GM10248 (cell line): ENCODE measurements around the gene NELL2.

Source experiments
- CTCF ChIA-PET: fragments of 300-600 bp; sonication (Branson Sonifier 250); formaldehyde crosslinking; extraction: SDS; loops from one replicate; lab custom pipeline; 2021; ENCODE audit warnings: antibody characterized with exemption; lab: Yijun Ruan, JAX
- POLR2A ChIA-PET: fragments of 350-650 bp; sonication (Branson Sonifier 250); formaldehyde crosslinking; extraction: SDS; loops from one replicate; lab custom pipeline; 2020; ENCODE audit warnings: antibody characterized with exemption; lab: Yijun Ruan, JAX
- DNase-seq: peaks from one replicate; pipeline ENCODE4 v3.0.0; 2012; ENCODE audit errors: extremely low spot score
- TF ChIP-seq, protein P1 (sequence below): IDR thresholded peaks from 2 replicates; pipeline ENCODE4 v1.5.1; 2012; ENCODE audit warnings: mild to moderate bottlenecking, low read depth; ENCODE audit errors: extremely low read depth, missing control alignments, control extremely low read depth

The NELL2 gene

DNA sequence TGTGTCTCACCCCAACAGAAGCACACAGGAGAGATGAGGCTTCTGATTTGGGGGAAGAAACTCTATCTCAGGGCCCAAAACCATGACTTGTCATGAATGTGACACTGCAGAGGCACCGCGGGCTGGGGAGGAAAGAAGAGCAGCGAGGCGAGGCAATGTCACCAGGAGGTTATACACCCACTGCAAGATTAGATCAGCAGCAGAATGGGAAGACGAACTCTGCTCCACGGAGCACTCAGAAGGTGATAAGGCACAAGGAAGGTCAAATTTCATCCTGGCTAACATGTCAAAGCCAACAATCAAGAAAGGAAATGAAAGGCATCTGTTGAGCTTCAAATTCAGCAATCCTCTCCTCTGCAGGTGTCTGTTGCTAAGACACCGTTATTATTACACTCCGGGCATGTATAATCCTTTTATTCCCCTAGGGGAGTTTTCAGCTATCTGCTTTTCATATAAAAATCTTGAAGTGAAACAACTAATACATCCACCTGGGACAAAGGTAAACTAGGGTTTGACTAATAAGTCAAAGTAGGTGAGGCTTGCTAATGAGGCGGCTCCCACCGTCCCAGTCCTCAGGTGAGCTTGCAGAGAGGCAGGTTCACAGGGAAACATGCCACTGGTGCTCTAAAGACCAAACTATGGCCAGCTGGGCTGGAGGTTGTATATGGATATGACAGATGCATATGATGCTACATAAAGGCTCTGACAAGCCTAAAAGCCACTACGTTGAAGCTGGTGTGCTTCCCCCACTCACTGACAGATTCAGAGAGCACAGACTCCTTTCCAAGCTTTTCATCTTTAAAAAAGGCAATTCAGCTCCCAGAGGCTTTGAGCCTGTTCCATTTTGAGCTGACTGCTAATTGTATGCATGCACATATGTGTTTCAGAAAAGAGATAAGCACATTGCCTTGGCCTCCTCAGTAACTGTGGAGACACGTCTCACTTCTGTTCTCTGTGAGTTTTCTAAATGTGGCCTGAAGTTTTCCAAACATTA, 221.2 kb downstream of the NELL2 start:
- ChIA-PET CTCF (interaction anchor here (0.9 kb wide), 1 partner anchor 10 kb away, joined by 3 read pairs; no protein-coding TSS in a partner anchor), POLR2A (no interaction called here)

DNA sequence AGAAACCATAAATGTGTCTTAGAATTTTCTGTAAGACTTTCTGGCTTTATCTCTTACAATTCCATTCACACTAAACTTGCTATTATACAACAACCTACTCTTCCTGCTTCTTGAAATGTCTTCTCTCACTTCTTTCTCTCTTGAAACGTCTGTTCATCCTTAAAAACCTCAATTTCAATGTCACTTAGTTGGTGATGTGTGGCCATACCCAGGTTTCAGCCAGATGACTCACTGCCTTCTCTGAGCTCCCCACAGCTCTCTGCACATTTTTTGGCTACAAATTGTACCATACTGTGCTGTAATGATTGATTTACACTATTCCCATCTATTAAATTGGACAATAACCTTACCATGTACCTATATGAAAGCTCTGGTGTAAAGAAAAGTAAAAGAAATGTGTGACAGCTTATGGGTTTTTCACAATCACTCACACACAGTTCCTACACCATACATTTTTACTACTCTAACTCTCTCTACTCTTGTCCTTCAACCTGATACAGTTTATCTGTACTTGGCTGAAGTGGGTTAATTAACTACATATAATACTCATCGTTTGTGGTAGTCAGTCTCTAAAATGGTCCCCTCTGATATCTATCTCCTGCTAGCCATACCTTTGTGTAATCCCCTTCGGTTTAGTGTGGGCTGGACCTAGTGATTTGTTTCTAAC, 222.1 kb downstream of the NELL2 start:
- DNase-seq = no peak
- CTCF ChIA-PET = no interaction called here
- TF ChIP-seq, protein P1, sequence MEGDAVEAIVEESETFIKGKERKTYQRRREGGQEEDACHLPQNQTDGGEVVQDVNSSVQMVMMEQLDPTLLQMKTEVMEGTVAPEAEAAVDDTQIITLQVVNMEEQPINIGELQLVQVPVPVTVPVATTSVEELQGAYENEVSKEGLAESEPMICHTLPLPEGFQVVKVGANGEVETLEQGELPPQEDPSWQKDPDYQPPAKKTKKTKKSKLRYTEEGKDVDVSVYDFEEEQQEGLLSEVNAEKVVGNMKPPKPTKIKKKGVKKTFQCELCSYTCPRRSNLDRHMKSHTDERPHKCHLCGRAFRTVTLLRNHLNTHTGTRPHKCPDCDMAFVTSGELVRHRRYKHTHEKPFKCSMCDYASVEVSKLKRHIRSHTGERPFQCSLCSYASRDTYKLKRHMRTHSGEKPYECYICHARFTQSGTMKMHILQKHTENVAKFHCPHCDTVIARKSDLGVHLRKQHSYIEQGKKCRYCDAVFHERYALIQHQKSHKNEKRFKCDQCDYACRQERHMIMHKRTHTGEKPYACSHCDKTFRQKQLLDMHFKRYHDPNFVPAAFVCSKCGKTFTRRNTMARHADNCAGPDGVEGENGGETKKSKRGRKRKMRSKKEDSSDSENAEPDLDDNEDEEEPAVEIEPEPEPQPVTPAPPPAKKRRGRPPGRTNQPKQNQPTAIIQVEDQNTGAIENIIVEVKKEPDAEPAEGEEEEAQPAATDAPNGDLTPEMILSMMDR = no peak
- POLR2A ChIA-PET = no interaction called here

More for the DNA sequence above, 221.2 kb downstream of the NELL2 start:
- TF ChIP-seq, protein P1 = no peak
- no peak for DNase-seq

DNA sequence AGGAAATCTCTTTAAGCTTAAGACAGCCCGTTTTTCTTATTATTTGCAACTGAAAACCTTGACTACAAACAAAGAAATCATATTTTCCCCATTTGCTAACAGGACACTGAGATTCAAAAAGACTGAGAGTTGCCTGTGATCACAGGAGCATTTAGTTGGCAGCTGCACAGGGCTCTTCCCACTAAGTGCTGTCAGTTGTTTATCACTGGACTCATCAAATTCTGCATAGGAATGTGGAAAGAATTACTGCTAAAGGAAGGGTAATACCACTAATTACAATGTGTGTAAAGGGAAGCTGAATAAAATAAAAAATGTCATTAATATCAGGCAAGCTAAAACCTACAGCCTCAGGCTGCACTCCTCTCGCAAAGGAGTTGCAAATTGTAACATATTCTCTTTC, 226.4 kb downstream of the NELL2 start:
- DNase-seq = no peak
- POLR2A ChIA-PET = no interaction called here
- TF ChIP-seq, protein P1 = no peak
- CTCF ChIA-PET = no interaction called here

DNA sequence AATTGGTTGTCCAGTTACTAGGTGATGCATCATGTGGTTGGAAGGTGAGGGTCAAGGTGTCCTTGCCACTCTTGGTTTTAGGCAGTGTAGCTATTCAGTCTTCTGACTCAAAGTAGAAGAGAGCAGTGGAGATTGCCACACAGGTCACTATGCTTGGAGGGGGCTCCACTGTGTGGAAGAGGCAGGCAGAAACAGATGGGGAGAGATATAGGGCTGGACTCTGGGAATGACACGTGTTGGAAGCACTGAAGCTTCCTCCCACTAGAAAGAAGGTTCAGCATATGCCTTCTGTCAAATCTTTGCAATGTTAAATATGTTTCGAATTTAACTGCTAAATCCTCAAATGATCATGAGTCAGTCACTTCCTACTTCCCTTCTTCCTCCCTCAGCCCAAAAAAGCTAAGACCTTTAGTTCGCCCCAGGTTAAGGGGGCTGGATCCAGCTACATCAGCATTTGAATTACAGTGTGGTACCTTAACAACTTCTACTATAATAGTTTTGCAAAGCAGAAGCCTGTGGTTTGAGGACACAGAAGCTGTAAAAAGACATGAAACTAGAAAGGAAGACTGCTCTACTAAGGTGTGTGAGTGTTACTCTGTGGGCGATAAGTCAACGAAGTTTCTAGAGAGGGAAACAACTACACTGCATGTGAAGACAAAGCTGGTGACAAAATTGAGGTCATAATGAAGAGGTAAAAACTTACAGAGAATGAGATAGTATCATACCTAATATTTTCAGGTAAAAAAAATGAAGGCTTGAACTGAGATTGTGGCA, 228.0 kb downstream of the NELL2 start:
- ChIA-PET POLR2A (no interaction called here), CTCF (interaction anchor here (0.9 to 1.7 kb wide), 4 partner anchors 10 to 47 kb away, joined by 3 to 4 read pairs (median 3); no protein-coding TSS in a partner anchor)
- DNase-seq = no peak
- TF ChIP-seq, protein P1 = no peak

DNA sequence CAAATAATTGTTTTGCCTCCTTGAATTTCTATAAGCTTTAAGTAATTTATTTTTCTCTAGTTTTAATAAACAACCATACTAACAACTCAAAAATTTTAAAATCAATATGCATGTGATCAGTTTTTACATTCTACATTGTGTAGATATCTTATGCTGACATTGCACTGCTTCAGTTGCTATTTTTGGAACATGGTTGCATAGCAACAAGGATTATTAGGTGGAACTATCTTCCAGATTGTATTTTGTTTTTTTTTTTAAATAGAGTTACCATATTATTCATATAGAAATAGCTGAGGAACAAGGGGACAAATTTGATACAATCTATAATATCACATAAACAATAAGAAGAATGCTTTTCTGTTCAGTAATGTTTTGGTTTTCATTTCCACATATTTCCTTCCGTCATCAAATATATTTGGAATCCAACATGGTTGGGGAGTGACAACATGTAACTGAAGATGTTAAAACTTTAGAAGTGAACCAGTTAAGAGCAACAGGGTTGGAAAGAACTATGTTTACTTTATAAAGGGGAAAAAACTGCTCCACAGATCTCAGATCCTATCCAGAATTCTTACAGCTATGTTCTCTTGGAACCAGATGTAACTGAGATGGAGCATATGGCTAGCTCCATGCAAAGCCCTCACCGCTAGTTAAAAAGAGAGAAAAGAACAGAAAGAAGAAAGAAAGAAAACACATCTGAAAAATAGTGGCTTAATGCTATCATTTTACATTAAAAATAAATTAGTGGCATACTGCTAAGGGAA, 235.5 kb downstream of the NELL2 start:
- CTCF ChIA-PET = no interaction called here
- POLR2A ChIA-PET = no interaction called here

More for the DNA sequence above, 235.5 kb downstream of the NELL2 start:
- TF ChIP-seq, protein P1 = no peak
- no peak for DNase-seq
